ENCODE data around the gene SNAI3.

The SNAI3 gene

DNA sequence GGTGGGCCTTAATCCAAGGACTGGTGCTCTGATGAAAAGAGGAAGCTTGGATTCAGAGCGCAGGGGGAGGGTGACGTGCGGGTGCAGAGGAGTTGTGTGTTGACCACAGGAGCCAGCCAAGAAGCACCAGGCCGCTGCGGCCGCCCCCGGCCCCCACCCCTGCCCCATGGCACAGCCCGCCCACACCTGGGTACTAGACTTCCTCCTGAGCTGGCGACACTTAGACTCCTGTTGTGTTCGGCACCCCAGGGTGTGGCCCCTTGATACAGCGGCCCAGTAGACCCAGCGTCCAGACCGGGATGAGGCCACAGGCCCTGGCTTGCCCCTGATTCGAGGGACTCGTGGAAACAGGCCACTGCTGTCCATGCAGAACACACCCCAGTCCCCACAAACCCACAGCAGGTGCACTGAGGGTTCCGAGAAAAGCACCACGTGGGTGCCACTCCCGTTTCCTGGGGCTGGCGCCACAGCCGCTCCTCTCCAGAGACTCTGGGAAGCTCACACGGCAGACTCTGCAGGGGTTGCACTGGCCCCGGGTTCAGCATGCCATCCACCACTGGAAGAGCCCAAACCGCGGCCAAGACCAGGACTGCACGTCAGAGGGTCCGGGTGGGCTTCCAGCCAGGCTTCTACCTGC is 5.7 kb upstream of the SNAI3 start:
- no peak for DNase-seq (ENCODE audit: low spot score)

DNA sequence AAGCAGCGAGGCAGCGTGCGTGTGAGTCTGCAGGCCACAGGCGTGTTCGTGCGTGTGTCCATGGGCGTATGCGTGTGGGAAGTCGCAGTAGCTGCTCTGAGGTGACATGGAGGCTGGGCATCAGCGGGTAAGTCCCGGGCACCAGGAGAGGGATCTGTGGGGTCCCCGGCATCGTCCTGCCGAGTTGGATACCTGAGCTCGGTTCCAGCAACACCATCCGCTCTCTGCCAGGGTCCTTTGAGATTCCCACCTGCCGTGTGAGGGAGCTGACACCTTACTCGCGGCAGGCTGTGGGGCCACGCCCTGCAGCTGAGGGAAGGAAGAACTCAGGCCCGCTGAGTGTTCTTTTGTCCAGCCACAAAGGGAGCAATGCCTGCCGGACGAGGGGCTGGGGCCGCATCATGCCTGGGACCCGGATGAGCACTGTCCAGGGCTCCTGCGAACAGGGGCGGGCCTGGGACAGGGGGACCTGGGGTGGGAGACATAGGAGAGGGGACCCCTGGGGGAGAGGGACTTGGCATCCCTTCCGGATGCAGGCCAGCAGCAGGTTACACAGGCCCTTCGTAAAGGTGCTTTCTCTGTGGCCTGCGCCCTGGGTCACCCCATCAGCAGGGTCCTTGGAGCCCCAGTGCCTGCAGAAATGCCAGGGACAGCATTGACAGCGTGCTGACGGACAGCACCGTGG is 5.0 kb upstream of the SNAI3 start:
- no peak for DNase-seq (ENCODE audit: low spot score)

DNA sequence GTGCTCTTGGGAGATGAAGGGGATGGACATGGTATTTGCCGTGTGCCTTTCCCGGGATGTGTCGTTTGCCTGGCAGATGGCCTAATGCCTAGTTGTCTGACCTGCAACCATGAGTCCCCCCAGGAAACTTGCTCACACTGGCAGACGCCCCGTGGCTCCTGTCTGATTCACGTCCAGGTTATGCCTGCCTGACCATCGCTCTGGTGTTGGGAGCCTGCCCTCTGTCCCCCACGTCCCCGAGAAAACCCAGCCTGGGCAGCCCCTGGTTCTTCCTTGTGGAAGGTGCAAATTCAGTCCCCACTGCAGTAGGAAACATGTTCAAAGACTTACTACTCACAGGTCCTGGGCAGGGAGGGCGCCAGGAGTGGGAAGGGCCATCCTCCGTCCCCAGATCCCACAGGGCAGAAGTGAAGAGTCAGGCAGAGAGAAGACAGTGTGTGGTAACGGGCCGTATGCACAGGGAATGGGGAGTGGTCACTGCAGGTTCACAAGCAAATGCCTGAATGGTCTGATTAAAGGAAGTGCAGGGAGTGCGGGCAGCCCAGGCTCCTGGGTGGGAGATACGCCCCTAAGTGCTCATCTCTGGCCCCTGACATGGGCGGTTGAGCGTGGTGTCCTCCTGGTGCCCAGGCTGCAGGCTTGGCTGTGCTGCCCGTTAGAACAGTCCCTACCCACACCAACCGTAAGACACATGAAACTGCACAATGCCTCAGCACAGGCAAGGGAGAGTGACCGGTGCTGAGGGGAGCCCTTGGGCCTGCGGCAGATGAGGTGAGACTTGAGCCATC is 4.2 kb upstream of the SNAI3 start:
- DNase-seq (ENCODE audit: low spot score): no peak

DNA sequence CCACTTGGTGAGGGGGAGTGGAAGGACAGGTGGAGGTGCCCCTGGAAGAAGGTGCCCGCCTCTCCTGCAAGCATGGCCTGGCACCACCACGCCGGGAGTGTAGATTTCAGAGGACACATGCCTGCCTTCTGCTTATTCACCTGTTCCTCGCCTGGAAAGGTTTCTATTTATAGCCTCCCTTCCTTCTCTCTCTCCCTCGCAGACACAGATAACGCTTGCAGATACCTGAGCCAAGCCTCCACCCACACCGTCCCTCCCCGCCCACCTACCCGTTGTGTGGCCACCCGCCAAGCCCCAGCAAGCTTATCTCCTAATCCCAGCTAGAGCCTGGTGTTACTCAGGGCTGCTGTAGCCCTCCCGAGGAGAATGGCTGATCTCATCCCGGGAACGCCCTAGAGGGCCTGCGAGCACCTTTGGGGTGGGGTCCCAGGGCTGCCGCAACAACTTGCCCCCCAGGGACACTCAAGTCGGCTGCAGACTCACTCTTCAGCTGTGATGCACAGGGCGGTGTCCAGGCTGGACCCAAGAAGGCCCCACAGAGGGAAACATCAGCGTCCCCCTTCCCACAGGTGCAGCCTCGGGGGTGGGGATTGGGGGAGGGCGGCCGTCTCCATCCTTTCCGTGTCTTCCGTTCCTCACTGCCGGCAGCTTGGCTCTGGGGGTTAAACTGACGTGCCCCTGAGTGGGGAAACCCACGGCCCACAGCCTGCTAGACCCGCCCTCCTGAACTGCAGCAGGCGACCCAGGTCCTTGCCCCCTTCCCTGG is 1.9 kb upstream of the SNAI3 start:
- peak; percentile 56 for DNase-seq (ENCODE audit: low spot score)

DNA sequence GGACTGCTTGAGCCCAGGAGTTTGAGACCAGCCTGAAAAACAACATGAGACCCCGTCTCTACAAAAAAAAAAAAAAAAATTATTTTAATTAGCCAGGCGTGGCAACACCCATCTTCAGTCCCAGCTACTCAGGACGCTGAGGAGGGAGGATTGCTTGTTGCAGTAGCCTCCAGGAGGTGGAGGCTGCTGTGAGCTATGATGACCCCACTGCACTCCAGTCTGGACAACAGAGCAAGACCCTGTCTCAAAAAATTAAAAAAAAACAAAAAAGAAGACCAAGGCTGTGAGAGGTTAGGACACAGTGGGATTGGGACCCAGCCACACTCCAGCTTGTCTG is 1.3 kb upstream of the SNAI3 start:
- DNase-seq (ENCODE audit: low spot score): no peak

DNA sequence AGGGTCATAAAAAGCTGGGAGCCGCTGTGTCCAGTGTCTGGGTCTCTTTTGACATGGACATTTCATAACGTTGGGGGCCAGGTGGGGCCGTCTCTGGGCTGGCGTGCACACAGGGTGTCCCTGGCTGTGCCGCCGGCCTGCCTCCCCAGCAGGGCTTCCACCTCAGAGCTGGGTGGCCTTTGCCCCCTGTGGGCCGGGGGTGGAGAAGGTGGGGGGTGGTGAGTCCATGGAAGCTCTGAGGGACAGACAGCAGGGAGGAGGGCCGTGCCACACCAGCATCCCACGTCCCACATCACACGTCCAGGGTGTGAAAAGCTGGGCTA is 908 bp upstream of the SNAI3 start:
- no peak for DNase-seq (ENCODE audit: low spot score)

DNA sequence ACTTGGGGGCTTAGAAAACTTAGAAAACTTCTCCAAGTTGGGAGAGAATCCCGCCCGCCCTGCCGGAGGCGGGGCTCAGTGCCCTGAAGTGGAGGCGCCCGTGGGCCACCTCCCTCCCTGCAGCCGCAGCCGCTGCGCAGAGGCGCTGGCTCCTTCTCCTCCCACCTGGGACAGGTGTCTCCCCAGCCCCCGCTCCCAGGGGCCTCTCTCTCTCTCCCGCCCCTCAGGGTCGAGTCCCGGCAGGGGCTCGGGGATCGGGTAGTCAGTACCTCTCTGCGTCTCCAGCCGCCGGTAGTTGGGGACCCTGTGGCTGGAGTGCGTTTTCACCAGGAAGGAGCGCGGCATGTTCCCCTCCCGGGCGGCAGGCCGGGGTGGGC is 257 bp downstream of the SNAI3 start:
- DNase-seq (ENCODE audit: low spot score): peak; percentile 9

DNA sequence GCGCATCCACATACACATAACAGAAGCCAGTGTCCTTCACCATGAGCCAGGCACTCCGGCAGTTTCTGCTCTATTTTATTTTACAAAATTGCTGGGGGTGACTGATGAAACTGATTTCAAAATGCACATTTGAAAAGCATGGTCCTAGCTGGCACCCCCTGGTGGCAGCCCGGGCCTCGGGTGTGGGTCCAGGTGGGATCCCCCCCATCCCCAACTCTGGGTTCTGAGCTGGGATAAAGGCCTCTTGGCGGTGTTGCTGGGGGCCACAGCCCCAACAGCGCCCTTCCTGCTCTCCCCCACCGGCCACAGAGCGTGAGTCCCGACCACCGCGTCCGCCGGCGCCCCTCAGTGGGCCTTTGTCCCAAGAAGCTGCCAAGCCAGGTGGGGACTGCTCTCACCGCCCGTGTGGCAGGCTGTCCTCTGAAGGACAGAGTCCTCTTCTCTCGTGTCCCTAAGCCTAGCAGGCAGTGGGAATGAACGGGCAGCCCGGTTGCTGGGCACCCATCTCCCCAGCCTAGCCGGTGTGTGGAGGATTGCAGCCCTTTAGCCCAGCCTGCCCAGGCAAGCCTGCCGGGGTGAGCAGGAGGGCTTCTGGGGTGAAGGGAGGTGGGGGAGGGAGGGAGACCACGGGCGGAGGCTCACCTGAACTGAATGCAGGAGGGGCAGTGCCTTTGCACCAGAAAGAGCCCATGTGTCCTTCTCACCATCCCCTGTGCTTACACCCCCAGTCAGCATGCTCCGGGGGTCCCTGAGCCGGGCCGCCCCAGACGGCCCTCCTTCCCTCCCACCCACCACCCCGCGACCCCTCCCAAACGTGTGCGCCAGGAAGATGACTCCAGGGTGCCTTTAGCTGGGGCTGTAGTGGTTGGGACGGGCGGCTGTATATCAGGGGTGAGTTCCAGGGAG is 898 bp downstream of the SNAI3 start:
- DNase-seq (ENCODE audit: low spot score): no peak

DNA sequence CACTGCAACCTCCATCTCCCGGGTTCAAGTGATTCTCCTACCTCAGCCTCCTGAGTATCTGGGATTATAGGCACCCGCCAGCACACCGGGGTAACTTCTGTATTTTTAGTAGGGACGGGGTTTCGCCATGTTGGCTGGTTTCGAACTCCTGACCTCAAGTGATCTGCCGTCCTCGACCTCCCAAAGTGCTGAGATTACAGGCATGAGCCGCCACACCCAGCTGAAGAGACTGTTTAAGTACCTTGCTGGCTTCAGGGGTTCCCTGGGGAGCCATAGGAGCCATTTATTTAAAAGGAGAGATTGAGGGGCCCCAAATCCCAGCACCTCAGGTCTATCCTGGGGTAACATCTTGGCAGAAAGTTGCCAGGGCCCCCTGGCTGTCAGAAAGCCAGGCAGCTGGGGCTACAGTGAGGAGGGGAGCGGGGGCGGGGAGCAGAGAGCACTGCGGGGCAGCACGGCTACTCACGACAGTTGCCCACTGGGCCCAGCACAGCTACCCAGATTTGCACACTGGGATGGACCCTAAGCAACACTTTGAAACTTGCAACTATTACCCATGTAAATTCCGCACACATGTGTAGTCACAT is 1.6 kb downstream of the SNAI3 start:
- DNase-seq (ENCODE audit: low spot score): no peak

DNA sequence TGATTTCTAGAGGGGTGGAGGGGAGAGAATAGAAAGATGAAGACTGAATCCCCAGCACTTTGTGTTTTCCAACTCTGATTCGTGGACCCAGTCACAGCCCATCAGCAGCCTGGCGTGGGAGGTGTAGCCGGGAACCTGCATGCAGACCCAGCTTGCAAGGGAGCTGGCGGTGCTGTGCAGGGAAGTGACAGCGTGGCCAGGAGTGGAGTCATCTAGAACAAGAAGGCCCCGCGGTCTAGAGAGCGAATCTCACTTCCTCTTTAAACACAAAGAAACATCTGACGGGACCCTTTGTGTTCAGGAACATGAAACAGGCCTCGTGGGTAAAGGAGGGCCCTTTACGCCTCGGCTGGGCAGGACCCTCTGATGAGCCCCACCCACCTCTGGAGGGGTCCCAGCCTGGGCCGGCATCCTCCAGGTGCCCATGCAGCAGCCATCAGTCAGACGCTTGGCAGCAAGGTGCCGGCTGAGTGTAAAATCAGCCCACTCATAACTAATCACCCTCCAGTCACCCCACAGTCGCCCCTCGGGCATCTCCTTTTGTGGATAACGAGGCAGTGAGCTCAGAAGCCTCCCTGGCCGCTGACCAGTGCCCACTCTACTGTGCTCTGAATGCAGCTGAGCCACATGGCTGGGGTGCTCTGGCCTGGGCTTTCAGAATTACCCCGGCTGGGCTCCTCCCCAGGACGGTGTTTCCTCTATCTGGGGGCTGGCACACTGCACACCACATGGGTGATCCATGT is 4.4 kb downstream of the SNAI3 start:
- no peak for DNase-seq (ENCODE audit: low spot score)

DNA sequence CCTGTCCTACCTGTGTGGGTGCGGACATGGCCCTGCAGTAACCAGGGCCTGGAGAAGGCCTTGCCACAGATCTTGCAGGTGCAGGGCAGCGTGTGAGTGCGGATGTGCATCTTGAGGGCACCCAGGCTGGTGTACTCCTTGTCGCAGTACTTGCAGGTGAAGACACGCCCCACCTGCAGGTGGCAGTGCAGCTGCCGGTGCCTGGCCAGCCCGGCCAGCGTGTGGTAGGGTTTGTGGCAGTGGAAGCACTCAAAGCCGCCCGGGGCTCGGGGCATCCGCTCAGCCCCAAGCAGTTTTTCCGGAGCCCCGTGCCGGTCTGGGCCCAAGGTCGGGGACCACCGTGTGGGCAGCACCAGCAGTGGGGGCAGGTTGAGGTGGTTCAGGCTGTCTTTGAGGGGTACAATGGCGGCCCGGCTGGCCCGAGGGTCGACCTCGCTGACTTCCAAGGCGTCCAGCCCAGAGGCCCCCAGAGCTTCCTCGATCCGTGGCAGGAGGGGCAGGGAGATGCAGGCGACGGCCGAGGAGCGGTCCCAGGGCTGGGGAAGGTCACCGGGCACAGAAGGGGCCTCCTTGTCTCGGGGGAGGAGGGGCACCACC is 5.1 kb downstream of the SNAI3 start:
- no peak for DNase-seq (ENCODE audit: low spot score)

DNA sequence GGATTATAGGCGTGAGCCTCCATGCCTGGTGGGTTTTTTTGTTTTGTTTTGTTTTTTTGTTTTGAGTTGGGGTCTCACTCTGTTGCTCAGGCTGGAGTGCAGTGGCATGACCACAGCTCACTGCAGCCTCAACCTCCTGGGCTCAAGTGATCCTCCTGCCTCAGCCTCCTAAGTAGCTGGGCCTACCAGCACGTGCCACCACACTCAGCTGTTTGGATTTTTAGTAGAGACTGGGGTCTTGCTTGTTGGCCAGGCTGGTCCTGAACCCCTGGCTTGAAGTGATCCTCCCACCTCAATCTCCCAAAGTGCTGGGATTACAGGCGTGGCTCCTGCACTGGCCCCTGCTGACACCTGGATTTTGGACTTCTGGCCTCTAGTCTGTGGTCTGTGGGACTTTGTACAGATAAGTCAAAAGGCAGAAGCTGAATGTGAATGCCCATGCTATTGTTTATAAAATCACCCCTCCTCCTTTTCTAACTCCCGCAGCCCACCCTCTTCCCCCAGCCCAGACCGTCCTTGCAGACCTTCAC is 5.7 kb downstream of the SNAI3 start:
- no peak for DNase-seq (ENCODE audit: low spot score)

DNA sequence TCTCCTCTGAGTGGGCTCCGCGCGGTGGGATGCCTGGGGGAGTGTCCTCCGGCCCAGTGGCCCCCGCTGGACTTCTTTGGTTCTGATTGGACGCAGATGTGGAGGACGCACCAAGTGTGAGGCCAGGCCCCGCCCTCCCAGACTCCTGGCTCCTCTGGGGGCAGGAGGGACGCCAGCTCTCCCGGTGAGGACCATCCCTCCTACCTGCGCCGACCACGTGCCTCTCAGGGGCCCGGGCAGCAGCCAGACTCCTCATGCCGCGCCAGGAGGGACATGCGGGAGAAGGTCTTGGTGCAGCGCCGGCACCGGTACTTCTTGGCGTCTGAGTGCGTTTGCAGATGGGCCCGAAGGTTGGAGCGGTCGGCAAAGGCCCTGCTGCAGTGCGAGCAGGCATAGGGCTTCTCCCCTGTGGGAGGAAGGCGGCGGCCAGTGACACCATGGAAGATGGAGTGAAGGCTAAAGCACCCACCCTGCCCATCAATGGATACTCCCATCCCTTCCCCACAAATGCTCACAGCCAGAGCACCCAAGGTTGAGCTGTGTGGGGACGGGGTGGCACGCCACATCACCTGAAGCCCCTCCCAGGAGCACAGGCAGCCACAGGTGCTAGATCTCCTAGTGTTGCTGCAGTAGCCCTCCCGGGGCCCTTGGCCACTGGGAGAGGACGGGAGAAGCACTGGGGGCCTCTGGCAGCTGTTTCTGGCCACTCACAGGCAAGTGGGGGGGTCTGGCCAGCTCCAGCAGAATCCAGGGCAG is 7.9 kb downstream of the SNAI3 start:
- DNase-seq (ENCODE audit: low spot score): no peak

DNA sequence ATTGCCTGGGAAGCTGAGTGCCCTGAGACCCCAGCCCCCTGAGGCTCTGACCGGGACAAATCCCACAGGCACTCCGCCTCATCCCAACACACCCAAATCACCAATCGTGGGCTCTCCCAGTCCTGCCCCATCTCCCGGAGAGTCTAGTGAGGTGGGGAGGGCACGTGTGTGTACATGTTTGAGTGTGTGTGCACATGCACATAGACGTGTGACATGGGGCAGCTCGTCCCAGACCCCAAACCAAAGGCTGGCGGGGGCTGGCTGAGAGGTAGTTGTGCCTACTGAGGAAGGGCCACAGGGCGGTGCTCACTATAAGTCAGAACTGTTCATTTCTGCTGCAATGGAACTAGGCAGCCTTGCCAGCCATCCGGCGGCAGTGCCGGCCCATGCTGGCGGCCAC is 8.6 kb downstream of the SNAI3 start:
- DNase-seq (ENCODE audit: low spot score): no peak

DNA sequence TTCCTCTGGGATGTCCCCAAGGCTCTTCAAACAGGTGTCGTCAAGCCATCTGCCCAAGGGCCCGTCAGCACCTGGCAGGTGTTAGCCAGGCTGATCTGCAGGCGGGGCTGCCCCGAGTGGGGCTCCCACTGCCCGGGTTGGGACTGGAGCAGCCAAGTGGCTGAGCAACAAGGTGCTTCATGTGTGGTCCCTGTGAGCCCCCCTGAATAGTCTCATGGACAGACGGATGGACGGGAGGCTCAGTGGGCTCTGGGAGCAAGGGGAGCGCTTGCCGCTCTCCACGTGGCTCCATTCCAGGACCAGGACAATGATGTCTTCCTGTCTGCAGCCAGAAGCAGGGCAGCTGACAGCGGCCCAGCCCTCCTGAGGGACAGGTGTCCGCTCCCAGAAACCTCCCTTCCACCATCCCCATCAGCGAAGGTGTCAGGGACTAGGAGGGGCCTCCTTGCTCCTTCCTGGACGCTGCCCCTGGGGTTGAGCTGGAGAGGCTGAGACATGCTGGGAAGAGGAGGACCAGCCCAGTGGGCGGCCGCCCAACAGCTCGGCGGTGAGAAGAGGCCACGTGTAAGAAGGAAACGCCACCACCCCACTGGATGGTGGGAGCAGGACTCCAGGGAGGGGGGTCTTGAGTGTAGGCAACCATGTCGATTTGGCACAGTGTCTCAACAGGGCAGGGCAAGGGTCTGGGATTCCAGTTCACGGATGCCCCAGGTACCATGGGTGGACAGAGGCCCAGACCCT is 9.6 kb downstream of the SNAI3 start:
- no peak for DNase-seq (ENCODE audit: low spot score)

DNA sequence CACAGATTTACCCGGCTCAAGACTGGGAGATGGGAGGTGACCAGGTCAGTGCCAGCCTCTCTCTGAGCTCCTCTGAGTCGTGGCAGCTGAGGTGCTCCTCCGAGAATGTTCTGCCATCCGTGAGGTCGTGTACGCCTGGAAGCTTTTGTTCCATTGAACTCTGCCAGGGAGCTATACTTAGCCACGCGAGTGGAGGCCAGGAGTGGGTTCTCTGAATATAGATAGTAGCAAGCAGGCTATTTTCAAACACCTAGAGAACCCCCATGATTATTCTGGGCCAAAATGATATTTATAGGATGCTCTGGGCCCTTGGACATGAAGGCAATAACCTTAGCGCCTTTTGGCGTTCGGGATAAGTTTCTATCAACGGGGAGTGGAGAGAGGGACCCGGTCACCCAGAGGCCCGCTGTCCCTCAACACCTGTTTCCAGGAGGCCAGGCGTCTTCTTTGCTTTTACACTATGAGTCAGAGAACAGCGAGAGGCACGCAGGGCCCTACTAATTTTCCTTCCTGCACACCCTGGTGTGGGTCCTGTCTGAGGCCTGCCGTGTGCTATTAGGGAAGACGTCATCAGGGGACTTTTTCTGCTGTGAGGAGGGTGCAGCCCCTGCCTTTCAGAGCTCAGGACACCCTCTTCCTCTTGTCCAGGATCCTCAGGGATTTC is 12.5 kb downstream of the SNAI3 start:
- no peak for DNase-seq (ENCODE audit: low spot score)

DNA sequence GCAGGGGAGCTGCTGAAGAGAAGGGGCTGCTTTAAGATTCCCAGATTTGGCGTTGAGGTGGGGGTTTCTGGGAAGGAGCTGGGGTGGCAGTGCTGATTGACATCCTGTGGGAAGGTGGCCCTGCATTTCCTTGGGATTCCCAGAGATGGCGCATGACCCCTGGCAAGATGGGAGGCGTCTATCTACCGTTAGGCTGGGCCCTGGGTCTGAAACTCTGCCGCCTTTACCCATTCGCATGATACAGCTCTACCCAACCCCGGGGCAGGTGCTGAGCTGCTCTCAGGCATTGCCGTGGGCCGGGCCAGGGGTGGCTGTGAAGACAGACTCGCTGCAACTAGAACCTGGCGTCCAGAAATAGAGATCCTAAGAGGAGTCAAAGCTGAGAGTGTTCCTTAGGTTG is 13.5 kb downstream of the SNAI3 start:
- no peak for DNase-seq (ENCODE audit: low spot score)

DNA sequence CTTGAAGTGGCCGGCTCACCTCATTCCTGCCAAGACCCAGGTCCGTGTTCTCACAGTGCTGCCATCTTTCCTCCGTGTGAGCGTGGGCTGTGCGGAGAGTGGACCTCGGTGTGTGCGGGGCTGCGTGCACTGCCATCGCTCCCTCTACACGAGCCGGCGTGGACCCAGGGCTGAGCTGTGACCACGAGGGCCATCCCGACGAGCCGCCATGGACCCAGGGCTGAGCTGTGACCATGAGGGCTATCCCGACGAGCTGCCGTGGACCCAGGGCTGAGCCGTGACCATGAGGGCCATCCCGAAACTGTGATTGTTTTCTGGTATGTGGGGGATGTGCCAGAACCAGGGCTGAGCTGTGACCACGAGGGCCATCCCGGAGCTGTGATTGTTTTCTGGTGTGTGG is 14.5 kb downstream of the SNAI3 start:
- no peak for DNase-seq (ENCODE audit: low spot score)

All from hematopoietic multipotent progenitor cell treated with erythropoietin and hydrocortisone succinate and interleukin-3 and kit ligand, for 17 days (in vitro differentiated cells).